HepG2 (cell line): ENCODE measurements around the gene PNKD. TPM values are rescaled to one million over a fixed set of nuclear protein-coding genes. Genes with fewer than 3 reads are reported as not detected.

ENCODE experiments used
- ATRX ChIP-seq: sonication (generic); formaldehyde crosslinking; IDR thresholded peaks from 2 replicates; pipeline ENCODE4 v1.4.0; 2020; ENCODE audit warnings: missing genetic modification reagents, borderline replicate concordance
- CCAR2 ChIP-seq: fragments of 200-400 bp; formaldehyde crosslinking; optimal IDR thresholded peaks from 2 replicates; pipeline ENCODE3; 2018; ENCODE audit warnings: low read depth, mild to moderate bottlenecking, low read length, moderate library complexity
- CHD2 ChIP-seq: IDR thresholded peaks from 2 replicates; pipeline ENCODE4 v1.6.1; 2011; ENCODE audit warnings: low read depth, low read length, improper control_type of control experiment
- FOXA3 ChIP-seq: IDR thresholded peaks from 2 replicates; pipeline ENCODE4 v1.6.1; 2016; ENCODE audit warnings: missing genetic modification reagents, missing compliant biosample characterization
- HES4 ChIP-seq: sonication (generic); formaldehyde crosslinking; IDR thresholded peaks from 2 replicates; pipeline ENCODE4 v1.9.0; 2021; ENCODE audit warnings: mild to moderate bottlenecking, missing genetic modification reagents, borderline replicate concordance
- HOXA9 ChIP-seq: sonication (generic); formaldehyde crosslinking; IDR thresholded peaks from 2 replicates; pipeline ENCODE4 v1.8.1; 2022; ENCODE audit warnings: missing genetic modification reagents, mild to moderate bottlenecking, moderate library complexity, borderline replicate concordance
- MTA1 ChIP-seq: sonication (generic); formaldehyde crosslinking; IDR thresholded peaks from 2 replicates; pipeline ENCODE4 v1.4.0; 2020; ENCODE audit warnings: missing genetic modification reagents, mild to moderate bottlenecking, borderline replicate concordance
- PTBP1 ChIP-seq: fragments of 200-400 bp; formaldehyde crosslinking; IDR thresholded peaks from 2 replicates; pipeline ENCODE4 v1.6.1; 2018; ENCODE audit warnings: low read length, low read depth; ENCODE audit not compliant: poor library complexity, severe bottlenecking
- RELA ChIP-seq: sonication (generic); formaldehyde crosslinking; IDR thresholded peaks from 2 replicates; pipeline ENCODE4 v1.4.0; 2020; ENCODE audit warnings: missing genetic modification reagents
- SNAI1 ChIP-seq: sonication (generic); formaldehyde crosslinking; IDR thresholded peaks from 2 replicates; pipeline ENCODE4 v1.5.0; 2020; ENCODE audit warnings: mild to moderate bottlenecking, missing genetic modification reagents, borderline replicate concordance
- SPEN ChIP-seq: sonication (generic); formaldehyde crosslinking; IDR thresholded peaks from 2 replicates; pipeline ENCODE4 v1.5.1; 2020; ENCODE audit warnings: low read depth, mild to moderate bottlenecking, missing genetic modification reagents
- TEAD3 ChIP-seq: optimal IDR thresholded peaks from 2 replicates; pipeline ENCODE3; 2016; ENCODE audit warnings: borderline replicate concordance
- XRCC5 ChIP-seq: fragments of 200-400 bp; formaldehyde crosslinking; optimal IDR thresholded peaks from 2 replicates; pipeline ENCODE3; 2017; ENCODE audit warnings: mild to moderate bottlenecking, low read length
- ZC3H13 ChIP-seq: sonication (generic); formaldehyde crosslinking; IDR thresholded peaks from 2 replicates; pipeline ENCODE4 v1.8.1; 2023; ENCODE audit warnings: mild to moderate bottlenecking, missing genetic modification reagents, moderate library complexity
- ZNF18 ChIP-seq: sonication (generic); formaldehyde crosslinking; IDR thresholded peaks from 2 replicates; pipeline ENCODE4 v1.8.0; 2022; ENCODE audit warnings: mild to moderate bottlenecking, missing genetic modification reagents; ENCODE audit not compliant: insufficient replicate concordance
- ZNF282 ChIP-seq: fragments of 450-650 bp; IDR thresholded peaks from 2 replicates; pipeline ENCODE4 v1.6.1; 2018; ENCODE audit not compliant: partially characterized antibody
- ZNF30 ChIP-seq: sonication (generic); formaldehyde crosslinking; IDR thresholded peaks from 2 replicates; pipeline ENCODE4 v1.5.0; 2020; ENCODE audit warnings: mild to moderate bottlenecking, missing genetic modification reagents
- ZNF326 ChIP-seq: sonication (generic); formaldehyde crosslinking; IDR thresholded peaks from 2 replicates; pipeline ENCODE4 v1.4.0; 2020; ENCODE audit warnings: missing genetic modification reagents, borderline replicate concordance
- ZNF496 ChIP-seq: sonication (generic); formaldehyde crosslinking; IDR thresholded peaks from 2 replicates; pipeline ENCODE4 v1.8.1; 2023; ENCODE audit warnings: mild to moderate bottlenecking, moderate library complexity, missing genetic modification reagents; ENCODE audit not compliant: insufficient replicate concordance
- ZNF552 ChIP-seq: sonication (generic); formaldehyde crosslinking; IDR thresholded peaks from 2 replicates; pipeline ENCODE4 v1.9.0; 2022; ENCODE audit warnings: missing genetic modification reagents, mild to moderate bottlenecking, borderline replicate concordance
- ZNF788 ChIP-seq: sonication (generic); formaldehyde crosslinking; IDR thresholded peaks from 2 replicates; pipeline ENCODE4 v1.5.0; 2020; ENCODE audit warnings: mild to moderate bottlenecking, missing genetic modification reagents, borderline replicate concordance
- ZSCAN20 ChIP-seq: sonication (generic); formaldehyde crosslinking; IDR thresholded peaks from 2 replicates; pipeline ENCODE4 v1.4.0; 2020; ENCODE audit warnings: missing genetic modification reagents, mild to moderate bottlenecking, borderline replicate concordance
- ZSCAN9 ChIP-seq: IDR thresholded peaks from 2 replicates; pipeline ENCODE4 v1.6.1; 2016; ENCODE audit warnings: borderline replicate concordance
- polyA plus RNA-seq, 8 experiments: library from polyadenylated mRNA; depleted of rRNA in 3 of 8; stranded (reverse) in 7 of 8; unstranded in 1 of 8; fragments of >200 nt; fragmentation: Illumina TruSeq in 4 of 8; extraction: Trizol in 4 of 8; gene quantifications; 2 replicates each; pipeline versions ENCODE4 v1.2.1 to v1.2.3, GENCODE V29; 2011 to 2016; ENCODE audit warnings: low read depth in 4 of 8, missing spikeins in 1 of 8, mixed read lengths in 1 of 8; ENCODE audit not compliant: insufficient read depth in 1 of 8
- total RNA-seq, 5 experiments: library from RNA; depleted of rRNA; stranded (reverse); fragments of >200 nt; fragmentation: Illumina TruSeq; extraction: Trizol; gene quantifications; 2 replicates each; pipeline ENCODE4 v1.2.3, GENCODE V29; 2016; ENCODE audit warnings: low read depth in 1 of 5
- TF ChIP-seq, protein P1 (sequence below): sonication (generic); formaldehyde crosslinking; IDR thresholded peaks from 2 replicates; pipeline ENCODE4 v1.4.0; 2020; ENCODE audit warnings: mild to moderate bottlenecking, missing genetic modification reagents
- TF ChIP-seq, protein P2 (sequence below): sonication (generic); formaldehyde crosslinking; IDR thresholded peaks from 2 replicates; pipeline ENCODE4 v1.5.1; 2020; ENCODE audit warnings: missing genetic modification reagents, mild to moderate bottlenecking, borderline replicate concordance
- TF ChIP-seq, protein P3 (sequence below): sonication (generic); IDR thresholded peaks from 2 replicates; pipeline ENCODE4 v1.6.1; 2016; ENCODE audit warnings: low read depth, borderline replicate concordance
- TF ChIP-seq, protein P4 (sequence below): sonication (generic); formaldehyde crosslinking; IDR thresholded peaks from 2 replicates; pipeline ENCODE4 v1.4.0; 2020; ENCODE audit warnings: mild to moderate bottlenecking, missing genetic modification reagents

PNKD gene
- total and polyA plus RNA-seq, 2 of the 13 experiments (the other 11 are each of a cell fraction or from before 2014, with no cell fraction given): 55.9 to 80.4 TPM

DNA sequence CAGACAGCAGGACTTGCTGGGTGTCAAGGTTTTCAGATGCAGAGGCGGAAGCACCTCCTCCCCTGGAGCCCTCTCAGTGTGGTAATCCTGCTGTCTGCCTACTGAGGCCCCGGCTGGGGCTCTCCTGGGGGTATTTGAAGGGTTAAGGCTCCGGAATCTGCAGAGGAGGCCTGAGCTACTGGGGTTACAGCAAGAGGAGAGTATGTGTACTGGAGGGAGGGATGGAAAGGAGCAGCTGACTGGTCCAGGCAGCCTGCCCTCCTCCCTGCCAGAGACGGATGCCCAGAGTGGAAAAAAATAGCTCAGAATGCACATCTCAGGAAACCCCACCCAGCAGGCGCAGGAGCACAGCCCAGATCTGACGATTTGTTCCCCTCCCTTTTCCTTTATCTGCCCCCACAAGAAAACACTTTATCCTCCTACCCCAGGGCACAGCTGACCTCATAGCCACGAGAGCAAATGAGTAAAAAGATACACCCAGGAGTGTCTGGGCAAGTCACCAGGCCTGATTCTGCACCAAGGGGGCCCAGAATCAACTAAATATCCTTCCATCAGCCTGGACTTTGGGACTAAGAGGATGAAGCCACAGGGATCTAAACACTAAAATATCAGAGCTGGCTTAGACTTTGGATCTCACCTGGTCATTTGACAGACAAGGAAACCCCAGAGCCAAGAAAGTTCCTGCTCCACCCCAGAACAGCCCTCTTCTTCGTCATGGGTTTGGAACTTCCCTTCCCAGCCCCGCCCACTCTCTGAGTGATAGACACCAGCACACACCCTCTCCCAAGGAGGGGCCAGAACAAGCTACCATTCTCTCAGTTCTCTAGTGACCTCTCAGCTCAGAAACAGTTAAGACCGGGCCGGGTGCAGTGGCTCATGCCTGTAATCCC is 16.5 kb downstream of the PNKD start (continued):
- TF ChIP-seq SPEN (CRISPR knock-in tag) (no peak), PTBP1 (no peak), ZNF788 (CRISPR knock-in tag) (0 out of 2 replicates have a peak, but pooled peaks have one; percentile 51), FOXA3 (CRISPR knock-in tag) (no peak), ZC3H13 (no peak), ZNF326 (CRISPR knock-in tag) (no peak), ZNF552 (CRISPR knock-in tag) (no peak), ZSCAN20 (CRISPR knock-in tag) (no peak), TEAD3 (CRISPR knock-in tag) (peak; percentile 64), ZNF496 (CRISPR knock-in tag) (no peak), HES4 (CRISPR knock-in tag) (no peak), CCAR2 (no peak), CHD2 (no peak), XRCC5 (peak; percentile 41), HOXA9 (CRISPR knock-in tag) (no peak), MTA1 (CRISPR knock-in tag) (no peak), SNAI1 (CRISPR knock-in tag) (no peak), ZNF30 (CRISPR knock-in tag) (no peak), ATRX (CRISPR knock-in tag) (no peak), RELA (no peak), ZSCAN9 (CRISPR knock-in tag) (no peak), ZNF282 (no peak), ZNF18 (CRISPR knock-in tag) (no peak)
- TF ChIP-seq, protein P1, sequence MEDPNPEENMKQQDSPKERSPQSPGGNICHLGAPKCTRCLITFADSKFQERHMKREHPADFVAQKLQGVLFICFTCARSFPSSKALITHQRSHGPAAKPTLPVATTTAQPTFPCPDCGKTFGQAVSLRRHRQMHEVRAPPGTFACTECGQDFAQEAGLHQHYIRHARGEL (CRISPR knock-in tag): no peak
- TF ChIP-seq, protein P2, sequence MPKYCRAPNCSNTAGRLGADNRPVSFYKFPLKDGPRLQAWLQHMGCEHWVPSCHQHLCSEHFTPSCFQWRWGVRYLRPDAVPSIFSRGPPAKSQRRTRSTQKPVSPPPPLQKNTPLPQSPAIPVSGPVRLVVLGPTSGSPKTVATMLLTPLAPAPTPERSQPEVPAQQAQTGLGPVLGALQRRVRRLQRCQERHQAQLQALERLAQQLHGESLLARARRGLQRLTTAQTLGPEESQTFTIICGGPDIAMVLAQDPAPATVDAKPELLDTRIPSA (CRISPR knock-in tag): no peak
- TF ChIP-seq, protein P3, sequence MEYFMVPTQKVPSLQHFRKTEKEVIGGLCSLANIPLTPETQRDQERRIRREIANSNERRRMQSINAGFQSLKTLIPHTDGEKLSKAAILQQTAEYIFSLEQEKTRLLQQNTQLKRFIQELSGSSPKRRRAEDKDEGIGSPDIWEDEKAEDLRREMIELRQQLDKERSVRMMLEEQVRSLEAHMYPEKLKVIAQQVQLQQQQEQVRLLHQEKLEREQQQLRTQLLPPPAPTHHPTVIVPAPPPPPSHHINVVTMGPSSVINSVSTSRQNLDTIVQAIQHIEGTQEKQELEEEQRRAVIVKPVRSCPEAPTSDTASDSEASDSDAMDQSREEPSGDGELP: peak; percentile 93
- TF ChIP-seq, protein P4, sequence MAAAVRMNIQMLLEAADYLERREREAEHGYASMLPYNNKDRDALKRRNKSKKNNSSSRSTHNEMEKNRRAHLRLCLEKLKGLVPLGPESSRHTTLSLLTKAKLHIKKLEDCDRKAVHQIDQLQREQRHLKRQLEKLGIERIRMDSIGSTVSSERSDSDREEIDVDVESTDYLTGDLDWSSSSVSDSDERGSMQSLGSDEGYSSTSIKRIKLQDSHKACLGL (CRISPR knock-in tag): no peak
